GM18907 (cell line): Measurements from ENCODE around the gene HMGXB4.
"Not testable (repeated sequence)": the region's sequence is repeated elsewhere in the genome, so short reads cannot be mapped to it uniquely, and the experiment has no call there.

Experiments used
- ATAC-seq: cut with Tn5 transposase; IDR thresholded peaks from one replicate; pipeline ENCODE4 v1.9.1; 2021; ENCODE audit warnings: mild to moderate bottlenecking, moderate library complexity; ENCODE audit not compliant: unreplicated experiment

Gene HMGXB4, protein sequence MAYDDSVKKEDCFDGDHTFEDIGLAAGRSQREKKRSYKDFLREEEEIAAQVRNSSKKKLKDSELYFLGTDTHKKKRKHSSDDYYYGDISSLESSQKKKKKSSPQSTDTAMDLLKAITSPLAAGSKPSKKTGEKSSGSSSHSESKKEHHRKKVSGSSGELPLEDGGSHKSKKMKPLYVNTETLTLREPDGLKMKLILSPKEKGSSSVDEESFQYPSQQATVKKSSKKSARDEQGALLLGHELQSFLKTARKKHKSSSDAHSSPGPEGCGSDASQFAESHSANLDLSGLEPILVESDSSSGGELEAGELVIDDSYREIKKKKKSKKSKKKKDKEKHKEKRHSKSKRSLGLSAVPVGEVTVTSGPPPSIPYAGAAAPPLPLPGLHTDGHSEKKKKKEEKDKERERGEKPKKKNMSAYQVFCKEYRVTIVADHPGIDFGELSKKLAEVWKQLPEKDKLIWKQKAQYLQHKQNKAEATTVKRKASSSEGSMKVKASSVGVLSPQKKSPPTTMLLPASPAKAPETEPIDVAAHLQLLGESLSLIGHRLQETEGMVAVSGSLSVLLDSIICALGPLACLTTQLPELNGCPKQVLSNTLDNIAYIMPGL

DNA sequence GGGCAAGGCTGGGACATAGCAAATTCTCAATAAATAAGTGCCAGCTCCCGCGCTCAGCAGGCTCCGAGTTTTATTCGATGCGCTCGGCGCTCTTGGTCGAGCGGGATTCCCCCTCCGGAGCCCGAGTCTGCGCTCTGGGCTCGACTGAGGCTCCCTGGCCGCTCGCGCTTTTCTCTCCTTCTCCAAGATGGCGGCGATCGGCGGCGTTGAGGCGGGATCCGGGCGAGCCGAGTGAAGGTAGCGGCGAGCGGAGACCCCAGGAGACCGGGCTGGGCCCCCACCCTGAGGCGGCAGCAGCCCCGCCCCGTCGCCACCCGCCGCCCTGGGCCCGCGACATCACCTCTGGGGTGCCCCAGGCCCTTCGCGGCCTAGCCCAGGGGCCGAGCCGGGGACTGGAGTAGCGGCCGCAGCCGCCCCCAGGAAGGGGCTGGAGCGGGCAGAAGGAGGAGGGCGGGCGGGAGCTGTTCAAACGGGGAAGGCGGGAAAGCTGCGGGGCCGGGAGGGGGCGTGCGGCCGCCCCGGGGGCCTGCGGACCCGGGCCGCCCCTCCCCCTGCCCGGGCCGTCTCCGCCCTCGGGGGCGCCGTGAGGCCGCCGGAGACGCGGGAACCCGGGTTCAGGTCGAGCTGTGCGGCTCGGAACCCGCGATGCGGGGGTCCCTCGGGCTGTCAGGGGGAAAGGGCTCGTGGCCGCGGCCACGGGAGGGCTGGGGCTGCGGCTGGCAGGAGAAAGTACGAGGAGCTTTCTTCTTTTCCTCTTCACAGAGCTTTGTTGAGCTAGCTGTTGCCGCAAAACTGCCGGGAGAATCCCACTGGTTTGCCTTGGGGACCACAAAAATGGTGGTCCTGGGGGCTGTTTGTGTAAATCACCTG lies at the start of gene HMGXB4:
Gene HMGXB4, plus strand, starts transcription at position 173 of the 870 bp plus-strand sequence. CDS start 4,898 bp downstream, outside the sequence.
- peak; percentile 89 for ATAC-seq

DNA sequence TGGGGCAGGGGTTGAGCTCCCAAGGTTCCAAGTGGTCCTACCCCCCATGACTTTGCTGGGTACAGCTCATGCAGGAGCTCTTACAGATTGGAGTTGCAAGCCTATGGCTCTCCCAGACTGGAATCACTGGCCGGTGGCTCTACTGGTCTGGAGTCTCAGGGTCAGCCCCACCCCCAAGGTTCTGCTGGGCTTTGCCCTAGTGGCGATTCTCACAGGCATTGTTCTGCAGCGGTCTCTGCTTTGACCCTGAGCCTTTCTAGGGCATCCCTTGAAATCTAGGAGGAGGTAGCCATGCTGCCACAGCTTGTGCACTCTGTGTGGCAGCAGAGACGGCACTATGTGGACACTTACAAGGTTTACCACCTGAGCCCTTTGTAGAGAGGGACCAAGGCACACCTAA lies 49.3 kb upstream of the HMGXB4 start:
- ATAC-seq = no peak

DNA sequence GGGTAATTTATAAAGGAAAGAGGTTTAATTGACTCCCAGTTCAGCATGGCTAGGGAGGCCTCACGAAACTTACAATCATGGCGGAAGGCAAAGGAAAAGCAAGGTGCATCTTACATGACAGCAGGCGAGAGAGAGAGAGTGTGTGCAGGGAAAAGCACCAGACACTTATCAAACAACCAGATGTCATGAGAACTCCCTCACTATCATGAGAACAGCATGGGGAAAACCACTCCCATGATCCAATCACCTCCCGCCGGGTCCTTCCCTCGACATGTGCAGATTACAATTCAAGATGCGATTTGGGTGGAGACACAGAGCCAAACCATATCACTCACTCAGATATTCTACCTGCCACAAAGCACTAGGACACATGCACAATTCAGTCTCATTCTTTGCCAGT lies 48.1 kb upstream of the HMGXB4 start:
- ATAC-seq = no peak

DNA sequence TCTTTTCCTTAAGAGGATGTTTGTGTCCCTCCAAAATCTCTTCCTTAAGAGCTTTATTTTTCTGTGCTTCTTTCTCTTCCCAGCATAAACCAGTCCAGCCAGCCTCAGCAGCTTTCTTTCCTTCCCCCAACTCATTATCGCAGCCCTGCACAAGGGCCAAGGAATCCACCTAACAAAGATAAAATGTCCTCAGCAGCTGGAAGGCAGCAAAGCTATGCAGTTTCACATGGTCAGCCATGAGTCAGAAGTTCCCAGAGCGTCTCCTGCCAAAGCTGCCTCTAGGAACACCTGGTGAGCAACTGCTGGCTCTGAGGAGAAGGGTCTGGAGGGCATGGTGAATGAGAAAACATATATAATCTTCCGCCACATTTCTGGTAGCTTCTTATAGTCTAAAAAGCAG lies 45.3 kb upstream of the HMGXB4 start:
- ATAC-seq = no peak

DNA sequence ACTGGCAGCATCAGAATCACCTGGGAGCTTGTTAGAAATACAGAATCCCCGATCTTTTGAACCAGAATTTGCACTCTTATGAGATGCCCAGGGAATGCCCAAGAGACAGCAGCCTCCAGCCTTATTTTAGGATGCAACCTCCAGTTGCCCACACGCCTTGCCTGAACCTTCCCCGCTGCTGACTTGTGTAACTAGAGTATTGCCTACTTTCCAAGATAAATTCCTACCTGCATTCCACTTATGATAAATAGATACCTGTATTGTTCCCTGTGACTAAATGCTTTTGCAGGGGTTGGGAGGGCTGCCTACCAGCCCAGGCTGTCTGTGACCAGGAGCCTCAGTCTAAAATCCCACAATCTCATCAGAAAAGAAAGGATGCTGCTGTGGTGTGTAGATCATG lies 44.3 kb upstream of the HMGXB4 start:
- no peak for ATAC-seq

DNA sequence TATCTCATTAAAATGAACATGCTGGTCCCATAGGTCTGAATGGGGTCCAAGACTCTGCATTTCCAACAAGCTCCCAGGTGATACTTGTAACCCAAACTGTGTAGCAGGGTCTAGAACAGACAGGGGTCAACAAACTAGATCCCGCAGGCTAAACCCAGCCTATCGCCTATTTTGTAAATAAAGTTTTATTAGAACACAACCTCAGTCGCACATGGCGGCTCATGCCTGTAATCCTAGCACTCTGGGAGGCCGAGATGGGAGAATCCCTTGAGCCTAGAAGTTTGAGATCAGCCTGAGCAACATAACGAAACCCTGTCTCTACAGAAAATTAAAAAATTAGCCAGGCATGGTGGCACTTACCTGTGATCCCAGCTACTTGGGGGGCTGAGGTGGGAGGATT lies 42.3 kb upstream of the HMGXB4 start:
- ATAC-seq = no peak

DNA sequence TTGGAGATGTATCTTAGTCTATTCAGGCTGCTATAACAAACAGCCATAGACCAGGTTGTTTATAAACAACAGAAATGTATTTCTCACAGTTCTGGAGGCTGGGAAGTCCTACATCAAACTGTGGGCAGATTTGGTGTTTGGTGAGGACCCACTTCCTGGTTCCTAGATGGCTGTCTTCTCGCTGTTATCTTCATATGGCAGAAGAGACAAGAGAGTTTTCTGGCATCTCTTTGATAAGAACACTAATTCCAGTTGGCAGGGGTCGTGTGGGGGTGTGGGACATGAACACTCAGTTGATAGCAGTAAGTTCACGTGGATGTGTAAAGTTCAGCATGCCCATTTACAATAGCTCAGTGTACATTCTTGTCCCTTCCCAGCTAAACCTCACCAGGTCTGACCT lies 41.3 kb upstream of the HMGXB4 start:
- ATAC-seq = no peak

DNA sequence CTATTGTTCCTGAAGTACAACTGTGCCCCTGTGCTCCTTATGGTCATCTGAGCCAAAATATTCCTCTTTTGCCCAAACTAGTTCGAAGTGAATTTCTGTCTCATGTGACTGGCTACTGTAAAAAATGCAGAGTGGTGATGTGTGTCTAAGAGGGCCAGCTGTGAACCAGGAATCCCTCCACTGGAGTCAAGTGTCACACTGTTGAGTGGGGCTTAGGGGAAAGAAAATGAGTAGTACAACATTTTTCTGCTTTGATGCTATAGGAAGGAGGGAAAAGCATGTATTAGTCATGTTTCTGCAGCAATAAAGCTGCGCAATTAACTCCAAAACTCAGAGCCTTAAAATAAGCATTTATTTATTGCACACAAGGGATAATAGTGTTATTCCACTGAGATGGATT lies 39.8 kb upstream of the HMGXB4 start:
- ATAC-seq = no peak

DNA sequence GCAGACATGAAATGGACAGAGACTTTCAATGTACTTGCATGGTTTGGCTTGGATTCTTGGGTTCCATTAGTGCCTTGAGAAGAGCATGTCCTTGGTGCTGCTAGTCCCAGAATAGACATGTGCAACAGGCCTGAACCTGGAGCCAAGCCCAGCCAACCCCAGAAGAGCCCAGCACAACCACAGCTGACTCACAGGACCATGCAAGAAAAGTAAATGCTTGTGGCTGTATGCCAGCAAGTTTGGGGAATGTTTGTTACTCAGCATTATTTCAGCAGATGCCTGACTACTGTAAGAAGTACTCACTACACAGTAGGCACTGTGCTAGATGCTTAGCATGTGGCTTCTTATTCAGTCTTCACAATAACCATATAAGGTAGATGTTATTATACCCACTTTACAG lies 39.2 kb upstream of the HMGXB4 start:
- no peak for ATAC-seq

DNA sequence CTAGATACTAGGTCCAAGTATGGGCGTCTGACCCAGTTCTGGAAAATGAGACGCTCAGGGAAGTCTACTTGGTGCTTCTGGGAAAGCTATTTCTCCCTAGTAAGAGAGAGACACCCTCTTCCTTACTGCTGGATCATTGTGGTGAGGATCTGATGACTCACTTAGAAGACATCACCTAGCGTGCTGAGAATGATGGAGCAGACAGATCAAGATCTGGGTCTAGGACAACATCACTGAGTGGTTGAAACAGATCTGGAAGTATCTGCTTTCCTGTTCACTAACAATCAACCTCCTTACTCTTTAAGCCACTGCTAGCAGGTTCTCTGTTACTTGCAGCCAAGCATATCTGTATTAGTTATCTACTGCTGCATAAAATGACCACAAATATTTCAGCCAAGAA lies 38.3 kb upstream of the HMGXB4 start:
- ATAC-seq = no peak

DNA sequence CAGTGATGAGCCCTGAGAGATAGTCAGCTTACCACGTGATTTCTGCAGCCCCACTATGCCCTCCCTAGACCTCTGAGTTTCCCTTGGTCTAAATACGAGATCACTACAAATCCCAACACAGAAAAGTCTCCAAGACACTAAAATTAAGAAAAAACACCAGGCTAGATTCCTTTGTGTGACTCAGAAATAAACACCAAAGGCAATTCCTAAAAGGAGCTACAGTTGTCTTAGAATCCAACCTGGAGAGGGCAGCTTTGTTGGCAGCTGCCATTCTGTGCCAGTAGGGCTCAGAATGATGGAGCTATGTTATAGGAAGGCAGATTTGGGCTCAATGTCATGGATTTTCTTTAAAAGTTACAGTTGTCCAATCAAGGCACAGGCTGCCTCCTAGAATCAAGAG lies 37.1 kb upstream of the HMGXB4 start:
- no peak for ATAC-seq

DNA sequence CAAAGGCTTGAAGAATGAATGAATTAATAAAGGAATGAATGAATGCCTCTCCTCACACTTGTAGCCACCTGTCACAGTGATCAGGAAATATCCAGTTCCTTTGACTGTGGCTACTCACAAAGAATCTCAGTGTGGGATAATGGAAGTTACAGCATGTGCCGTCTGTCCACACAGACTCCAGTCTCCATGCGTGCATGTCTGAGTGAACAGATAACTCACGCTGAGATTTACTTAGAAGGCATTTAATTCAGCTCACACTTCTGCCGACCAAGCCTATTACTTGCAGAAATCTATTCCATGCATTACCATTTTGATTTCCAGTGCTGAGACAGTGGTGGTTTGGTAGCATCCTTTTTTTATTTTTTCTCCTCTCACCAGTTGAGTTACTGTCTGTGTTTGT lies 32.3 kb upstream of the HMGXB4 start:
- no peak for ATAC-seq

DNA sequence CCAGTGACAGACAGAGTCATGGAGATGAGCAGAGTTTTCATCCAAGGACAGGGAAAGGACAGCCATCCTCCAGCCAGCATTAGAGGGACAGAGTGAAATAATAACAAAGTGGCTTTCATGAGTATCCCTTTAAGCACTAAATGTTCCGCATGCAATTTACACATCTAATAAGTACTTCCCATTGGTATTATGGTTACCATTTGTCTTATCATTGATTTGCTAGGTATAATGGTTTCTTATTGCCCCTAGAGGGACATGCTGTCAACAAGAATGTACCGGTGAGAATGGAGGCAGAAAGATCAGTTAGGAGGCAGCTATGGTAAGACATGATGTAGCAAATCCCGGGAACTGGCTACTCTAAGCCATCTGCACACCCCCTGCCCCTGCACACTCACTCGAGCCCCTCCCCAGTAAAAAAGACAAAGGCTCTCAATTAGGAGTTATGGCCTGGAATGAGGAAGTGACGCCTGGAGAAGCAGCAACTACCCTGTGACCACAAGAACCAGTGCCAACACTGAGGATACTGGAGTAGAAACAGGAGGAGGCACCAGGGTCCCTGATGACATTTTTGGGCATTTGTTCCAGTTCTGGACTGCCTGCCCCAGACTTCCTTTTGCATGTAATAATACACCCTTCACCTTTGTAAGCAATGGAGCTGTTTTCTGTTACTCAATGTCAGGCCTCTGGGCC lies 30.2 kb upstream of the HMGXB4 start:
- no peak for ATAC-seq

DNA sequence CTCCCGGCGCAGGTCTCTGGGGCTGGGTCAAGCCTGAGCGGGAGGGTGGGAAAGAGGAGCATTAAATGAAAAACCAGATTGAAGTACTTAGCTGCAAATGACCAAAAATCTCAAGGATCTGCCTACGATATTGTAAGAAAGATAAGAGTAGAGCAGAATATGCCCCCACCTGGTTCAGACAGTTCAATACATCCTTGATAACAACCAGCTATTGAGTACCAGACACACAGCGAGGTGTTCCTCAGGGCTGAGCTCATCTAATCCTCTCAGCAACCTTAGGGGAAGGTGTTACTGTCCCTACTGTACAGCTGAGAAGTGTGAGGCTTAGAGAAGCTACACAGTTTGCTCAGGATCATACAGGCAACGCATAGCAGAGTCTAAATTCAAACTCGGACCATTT lies 27.4 kb upstream of the HMGXB4 start:
- no peak for ATAC-seq

DNA sequence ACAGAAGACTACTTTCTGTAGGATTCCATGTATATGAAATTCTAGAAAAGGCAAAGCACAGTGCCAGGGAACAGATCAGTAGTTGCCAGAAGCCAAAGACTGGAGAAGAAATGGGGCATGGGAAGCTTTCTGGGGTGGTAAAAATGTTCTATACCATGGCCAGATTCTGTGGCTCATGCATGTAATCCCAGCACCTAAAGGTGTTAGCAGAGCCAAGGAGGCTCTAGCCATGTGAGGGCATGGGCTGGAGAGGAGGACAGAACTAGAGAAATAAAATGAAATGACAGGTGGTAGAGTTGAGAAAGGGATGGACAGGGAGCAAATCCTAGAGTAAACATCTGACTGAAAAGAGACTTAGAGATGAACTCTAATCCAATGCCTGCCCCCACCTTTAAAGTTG lies 26.9 kb upstream of the HMGXB4 start:
- ATAC-seq = no peak

DNA sequence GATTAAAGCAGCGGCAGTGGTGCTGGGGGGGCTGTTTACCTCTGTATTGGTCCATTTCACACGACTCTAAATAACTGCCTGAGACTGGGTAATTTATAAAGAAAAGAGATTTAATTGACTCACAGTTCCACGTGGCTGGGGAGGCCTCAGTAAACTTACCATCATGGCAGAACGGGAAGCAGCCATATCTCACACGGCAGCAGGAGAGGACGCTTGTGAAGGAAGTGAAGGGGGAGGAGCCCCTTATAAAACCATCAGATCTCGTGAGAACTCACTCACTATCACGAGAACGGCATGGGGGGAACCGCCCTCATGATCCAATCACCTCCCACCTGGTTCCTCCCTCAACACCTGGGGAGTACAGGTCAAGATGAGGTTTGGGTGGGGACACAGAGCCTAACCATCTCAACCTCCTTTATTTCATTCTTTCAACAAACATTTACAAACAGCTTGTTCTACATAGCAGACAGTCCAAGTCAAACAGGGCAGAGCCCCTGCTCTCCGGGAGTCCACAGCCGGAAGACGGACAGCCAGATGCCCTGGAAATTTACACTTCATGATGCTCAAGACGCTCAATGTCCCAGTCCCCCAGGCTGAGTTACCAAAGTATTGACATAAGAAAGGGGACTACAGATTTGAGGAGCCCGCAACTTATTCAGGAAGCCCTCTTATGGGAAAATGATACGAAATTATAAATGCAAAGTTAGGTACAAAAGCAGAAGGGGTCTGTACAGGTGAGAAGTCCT lies 26.3 kb upstream of the HMGXB4 start:
- no peak for ATAC-seq

DNA sequence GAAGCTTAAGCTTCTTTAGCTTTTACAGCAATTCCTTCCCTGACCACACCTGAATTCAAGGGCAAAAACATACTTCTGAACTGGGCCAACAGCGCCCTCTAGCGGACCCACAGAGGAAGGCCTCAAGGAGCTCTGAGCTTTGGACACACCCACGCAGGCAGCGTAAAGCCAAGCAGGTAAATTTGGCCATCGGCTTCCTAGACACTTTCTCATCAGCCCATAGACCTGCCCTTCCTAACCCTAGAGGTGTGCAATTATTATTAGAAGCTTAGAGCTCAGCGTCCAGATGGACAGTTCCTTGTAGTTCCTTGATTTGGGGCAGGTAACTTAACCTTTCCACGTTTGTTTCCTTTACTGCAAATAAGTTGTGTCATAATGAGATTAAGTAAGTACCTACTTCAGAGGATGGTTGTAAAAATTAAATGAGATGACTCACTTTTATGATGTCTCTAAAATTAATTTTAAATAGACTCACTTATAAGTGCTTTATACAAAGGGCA lies 25.7 kb upstream of the HMGXB4 start:
- ATAC-seq = no peak

DNA sequence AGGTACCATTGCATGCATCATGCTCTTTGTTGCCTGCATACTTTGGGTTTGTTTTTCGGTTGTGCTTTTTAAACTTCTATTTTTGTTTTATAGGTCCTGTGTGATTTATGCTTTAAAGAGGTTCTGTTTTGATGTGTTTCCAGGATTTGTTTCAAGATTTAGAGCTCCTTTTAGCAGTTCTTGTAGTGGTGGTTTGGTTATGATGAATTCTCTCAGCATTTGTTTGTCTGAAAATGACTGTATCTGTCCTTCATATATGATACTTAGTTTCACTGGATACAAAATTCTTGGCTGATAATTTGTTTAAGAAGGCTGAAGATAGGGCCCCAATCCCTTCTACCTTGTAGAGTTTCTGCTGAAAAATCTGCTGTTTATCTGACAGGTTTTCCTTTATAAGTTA lies 18.5 kb upstream of the HMGXB4 start:
- not testable (repeated sequence) for ATAC-seq

DNA sequence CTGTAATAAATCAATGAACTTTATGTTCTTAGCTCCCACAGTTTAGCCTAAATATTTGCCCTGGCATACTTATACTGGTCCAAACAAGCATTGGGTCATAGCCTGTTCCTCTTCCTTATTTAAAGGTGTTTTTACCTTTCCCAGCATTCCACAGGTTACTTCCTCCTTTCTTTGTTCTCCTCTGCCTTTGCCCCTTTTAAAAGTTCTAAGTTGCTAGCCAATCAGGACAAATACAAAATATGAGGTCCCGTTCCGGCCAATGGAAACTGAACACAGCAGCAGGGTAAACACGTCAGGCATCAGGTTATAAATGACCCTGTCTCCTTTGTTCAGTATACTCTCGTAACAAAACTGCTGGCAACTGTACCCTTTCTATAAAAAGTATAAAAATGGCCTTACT lies 12.8 kb upstream of the HMGXB4 start:
- ATAC-seq = not testable (repeated sequence)

DNA sequence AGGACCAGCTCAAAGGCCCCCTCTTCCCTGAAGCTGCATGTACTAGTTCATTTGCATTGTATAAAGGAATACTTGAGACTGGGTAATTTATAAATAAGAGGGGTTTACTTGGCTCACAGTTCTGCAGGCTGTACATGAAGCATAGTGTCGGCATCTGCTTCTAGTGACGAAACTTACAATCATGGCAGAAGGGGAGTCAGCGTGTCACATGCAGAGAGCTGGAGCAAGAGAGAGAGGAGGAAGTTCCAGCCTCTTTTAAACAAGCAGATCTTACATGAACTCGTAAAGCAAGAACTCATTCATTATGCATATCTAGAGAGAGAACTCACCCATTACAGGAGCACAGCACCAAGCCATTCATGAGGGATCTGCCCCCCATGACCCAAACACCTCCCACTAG lies 7.1 kb upstream of the HMGXB4 start:
- no peak for ATAC-seq
